ENCODE measurements around the gene ISG15. TPM values are rescaled to one million over a fixed set of nuclear protein-coding genes. Genes with fewer than 3 reads are reported as not detected.

ISG15 gene
- total and polyA plus RNA-seq, 9 of the 15 experiments (the other 6 are each of a cell fraction or from before 2014, with no cell fraction given) = 0.40 to 58.3 (median 12.2) TPM

GRCh38 chr1:1013105-1013921 is at the start of gene ISG15 (continued):
- TF ChIP-seq SPI1 (IDR thresholded peaks at IDR 0.05; ENCODE audit: borderline replicate concordance, low read depth, low read length) (no peak), HDAC2 (IDR thresholded peaks at IDR 0.05) (peak; percentile 85), SMARCB1 (IDR thresholded peaks at IDR 0.05; ENCODE audit: insufficient read length, low read depth) (no peak), TRIM25 (IDR thresholded peaks at IDR 0.05; ENCODE audit: borderline replicate concordance) (no peak), KDM1A (IDR thresholded peaks at IDR 0.05) (no peak), E2F8 (IDR thresholded peaks at IDR 0.05; ENCODE audit: low read depth, partially characterized antibody) (peak; percentile 37), ZNF280B (CRISPR knock-in tag; IDR thresholded peaks at IDR 0.05) (no peak), ZNF146 (CRISPR knock-in tag; IDR thresholded peaks at IDR 0.05; ENCODE audit: unreplicated experiment) (no peak), CEBPG (CRISPR knock-in tag; IDR thresholded peaks at IDR 0.05) (peak; percentile 31; the same call in 1 of the 2 replicates), CEBPG (tag; conservative IDR thresholded peaks at IDR 0.05 in 1 of 2, IDR thresholded peaks at IDR 0.05 in 1 of 2) (no peak), BDP1 (IDR thresholded peaks at IDR 0.05; ENCODE audit: insufficient read depth, insufficient read length) (no peak), NBN (IDR thresholded peaks at IDR 0.05; ENCODE audit: low read depth) (peak; percentile 84), HEY1 (CRISPR knock-in tag; IDR thresholded peaks at IDR 0.05; ENCODE audit: borderline replicate concordance) (no peak), CREB5 (CRISPR knock-in tag; IDR thresholded peaks at IDR 0.05) (no peak), PTRF (tag; IDR thresholded peaks at IDR 0.05) (no peak), ZNF655 (CRISPR knock-in tag; IDR thresholded peaks at IDR 0.05) (no peak), KLF16 (IDR thresholded peaks at IDR 0.05) (no peak)
